HepG2 (cell line): ENCODE measurements around the gene ZMYND8. TPM values are rescaled to one million over a fixed set of nuclear protein-coding genes. Genes with fewer than 3 reads are reported as not detected.

ENCODE experiments used
- CCDC6 ChIP-seq: sonication (generic); formaldehyde crosslinking; IDR thresholded peaks from 2 replicates; pipeline ENCODE4 v1.8.1; 2022; ENCODE audit warnings: mild to moderate bottlenecking, missing genetic modification reagents, moderate library complexity
- DR1 ChIP-seq: sonication (generic); formaldehyde crosslinking; IDR thresholded peaks from 2 replicates; pipeline ENCODE4 v1.8.0; 2021; ENCODE audit warnings: mild to moderate bottlenecking, missing genetic modification reagents, inconsistent platforms
- ELF4 ChIP-seq: sonication (generic); formaldehyde crosslinking; IDR thresholded peaks from 2 replicates; pipeline ENCODE4 v1.5.0; 2020; ENCODE audit warnings: missing genetic modification reagents, mild to moderate bottlenecking, moderate library complexity, borderline replicate concordance
- GZF1 ChIP-seq: sonication (generic); formaldehyde crosslinking; IDR thresholded peaks from 2 replicates; pipeline ENCODE4 v1.5.1; 2020; ENCODE audit warnings: mild to moderate bottlenecking, missing genetic modification reagents
- KDM6A ChIP-seq: IDR thresholded peaks from 2 replicates; pipeline ENCODE4 v1.6.1; 2016; ENCODE audit warnings: low read depth
- KLF13 ChIP-seq: sonication (generic); formaldehyde crosslinking; IDR thresholded peaks from 2 replicates; pipeline ENCODE4 v1.4.0; 2020; ENCODE audit warnings: mild to moderate bottlenecking, missing genetic modification reagents
- MTA3 ChIP-seq: sonication (generic); formaldehyde crosslinking; IDR thresholded peaks from 2 replicates; pipeline ENCODE4 v1.4.0; 2020; ENCODE audit warnings: missing genetic modification reagents
- PHF8 ChIP-seq: sonication (generic); formaldehyde crosslinking; IDR thresholded peaks from 2 replicates; pipeline ENCODE4 v1.5.0; 2020; ENCODE audit warnings: missing genetic modification reagents
- RXRB ChIP-seq: IDR thresholded peaks from 2 replicates; pipeline ENCODE4 v1.6.1; 2016; ENCODE audit warnings: borderline replicate concordance, missing genetic modification reagents, missing compliant biosample characterization
- SETDB1 ChIP-seq: sonication (generic); formaldehyde crosslinking; IDR thresholded peaks from 2 replicates; pipeline ENCODE4 v1.5.1; 2020; ENCODE audit warnings: missing genetic modification reagents, mild to moderate bottlenecking, borderline replicate concordance
- SOX13 ChIP-seq, 3 experiments: fragments of 450-650 bp in 1 of 3; sonication (generic) in 1 of 3; formaldehyde crosslinking in 1 of 3; IDR thresholded peaks in 2 of 3; conservative IDR thresholded peaks in 1 of 3; 2 replicates each; pipeline versions ENCODE4 v1.5.0 to v1.6.1; 2016 to 2020; ENCODE audit warnings: antibody characterized with exemption in 1 of 3, mild to moderate bottlenecking in 1 of 3, missing compliant biosample characterization in 1 of 3, missing genetic modification reagents in 1 of 3, moderate library complexity in 1 of 3
- YEATS2 ChIP-seq: sonication (generic); formaldehyde crosslinking; IDR thresholded peaks from 2 replicates; pipeline ENCODE4 v1.4.0; 2020; ENCODE audit warnings: missing genetic modification reagents, borderline replicate concordance
- YEATS4 ChIP-seq: sonication (generic); formaldehyde crosslinking; IDR thresholded peaks from 2 replicates; pipeline ENCODE4 v1.4.0; 2020; ENCODE audit warnings: missing genetic modification reagents, borderline replicate concordance
- ZBTB21 ChIP-seq: sonication (generic); formaldehyde crosslinking; IDR thresholded peaks from 2 replicates; pipeline ENCODE4 v1.4.0; 2020; ENCODE audit warnings: missing genetic modification reagents
- ZFP36L1 ChIP-seq: sonication (generic); formaldehyde crosslinking; IDR thresholded peaks from 2 replicates; pipeline ENCODE4 v1.8.0; 2022; ENCODE audit warnings: mild to moderate bottlenecking, missing genetic modification reagents, moderate library complexity
- ZNF562 ChIP-seq: sonication (generic); formaldehyde crosslinking; IDR thresholded peaks from 2 replicates; pipeline ENCODE4 v1.8.0; 2022; ENCODE audit warnings: missing genetic modification reagents, borderline replicate concordance
- ZNF629 ChIP-seq: sonication (generic); formaldehyde crosslinking; conservative IDR thresholded peaks from 2 replicates; pipeline ENCODE4 v1.5.0; 2020; ENCODE audit warnings: missing genetic modification reagents
- ZNF790 ChIP-seq: sonication (generic); formaldehyde crosslinking; IDR thresholded peaks from 2 replicates; pipeline ENCODE4 v1.8.0; 2022; ENCODE audit warnings: missing genetic modification reagents, mild to moderate bottlenecking, borderline replicate concordance
- ZSCAN30 ChIP-seq: sonication (generic); formaldehyde crosslinking; IDR thresholded peaks from 2 replicates; pipeline ENCODE4 v1.5.0; 2020; ENCODE audit warnings: mild to moderate bottlenecking, missing genetic modification reagents
- polyA plus RNA-seq, 8 experiments: library from polyadenylated mRNA; depleted of rRNA in 3 of 8; stranded (reverse) in 7 of 8; unstranded in 1 of 8; fragments of >200 nt; fragmentation: Illumina TruSeq in 4 of 8; extraction: Trizol in 4 of 8; gene quantifications; 2 replicates each; pipeline versions ENCODE4 v1.2.1 to v1.2.3, GENCODE V29; 2011 to 2016; ENCODE audit warnings: low read depth in 4 of 8, missing spikeins in 1 of 8, mixed read lengths in 1 of 8; ENCODE audit not compliant: insufficient read depth in 1 of 8
- total RNA-seq, 5 experiments: library from RNA; depleted of rRNA; stranded (reverse); fragments of >200 nt; fragmentation: Illumina TruSeq; extraction: Trizol; gene quantifications; 2 replicates each; pipeline ENCODE4 v1.2.3, GENCODE V29; 2016; ENCODE audit warnings: low read depth in 1 of 5
- TF ChIP-seq, protein P1 (sequence below): sonication (generic); formaldehyde crosslinking; IDR thresholded peaks from 2 replicates; pipeline ENCODE4 v1.5.1; 2020; ENCODE audit warnings: missing genetic modification reagents, mild to moderate bottlenecking, borderline replicate concordance
- TF ChIP-seq, protein P2 (sequence below): IDR thresholded peaks from 2 replicates; pipeline ENCODE4 v1.6.1; 2016; ENCODE audit warnings: low read depth, missing genetic modification reagents, missing compliant biosample characterization

The ZMYND8 gene
- total and polyA plus RNA-seq, 2 of the 13 experiments (the other 11 are each of a cell fraction or from before 2014, with no cell fraction given): 53.9 to 84.7 TPM

DNA sequence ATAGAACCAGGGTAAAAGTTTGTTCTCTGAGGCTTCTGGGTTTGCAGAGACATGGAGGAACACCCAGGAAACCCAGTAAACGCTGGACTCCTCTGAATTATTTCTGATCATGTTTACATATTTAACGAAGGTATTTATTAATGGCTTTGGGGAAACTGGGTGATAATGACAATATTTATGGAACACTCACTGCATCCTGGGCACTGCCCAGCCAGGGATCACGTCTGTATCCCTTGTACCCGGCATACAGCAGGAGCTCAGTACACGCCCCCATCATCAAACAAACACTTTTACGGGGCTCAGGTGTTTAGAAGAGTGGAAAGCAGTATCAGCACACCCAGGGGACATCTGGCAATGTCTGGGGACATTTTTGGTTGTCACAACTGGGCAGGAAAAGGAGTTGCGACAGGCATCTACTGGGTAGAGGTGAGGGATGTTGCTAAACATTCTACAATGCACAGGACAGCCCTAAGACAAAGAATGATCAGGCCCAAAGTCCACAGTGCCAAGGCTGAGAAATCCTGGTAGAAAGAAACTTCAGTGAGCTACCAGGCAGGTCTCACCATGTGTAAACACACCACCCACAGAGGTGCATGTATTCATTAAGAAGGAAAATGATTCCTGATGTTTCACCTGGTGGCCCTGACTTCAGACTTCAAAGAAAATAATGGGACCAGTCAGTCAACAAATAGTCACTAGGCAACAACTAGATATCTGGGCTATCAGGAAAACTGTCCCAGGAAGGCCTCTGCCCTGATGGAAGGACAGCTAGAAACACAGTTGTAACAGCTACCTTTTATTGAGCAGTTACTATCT is 35.3 kb downstream of the ZMYND8 start (continued):
- TF ChIP-seq DR1 (CRISPR knock-in tag) (no peak; the same call in 1 of the 2 replicates), ZSCAN30 (CRISPR knock-in tag) (no peak), ZNF790 (CRISPR knock-in tag) (no peak), SETDB1 (CRISPR knock-in tag) (no peak), KLF13 (no peak), ZBTB21 (CRISPR knock-in tag) (no peak; the same call in 1 of the 2 replicates), YEATS4 (CRISPR knock-in tag) (no peak), PHF8 (CRISPR knock-in tag) (no peak), KDM6A (CRISPR knock-in tag) (peak; percentile 30; the same call in 1 of the 2 replicates), ZNF562 (CRISPR knock-in tag) (no peak), ZNF629 (no peak), MTA3 (CRISPR knock-in tag) (no peak), YEATS2 (CRISPR knock-in tag) (peak; percentile 52; the same call in 1 of the 2 replicates), RXRB (CRISPR knock-in tag) (peak; percentile 79; the same call in 1 of the 2 replicates), ELF4 (CRISPR knock-in tag) (no peak), SOX13 (IDR thresholded peaks at IDR 0.05) (no peak; the same call in 1 of the 2 replicates), SOX13 (CRISPR knock-in tag; conservative IDR thresholded peaks at IDR 0.05 in 1 of 2, IDR thresholded peaks at IDR 0.05 in 1 of 2) (peak in 1 of 2 experiments; percentile 95; a peak in 2 of 4 replicates), ZFP36L1 (no peak), CCDC6 (CRISPR knock-in tag) (no peak), GZF1 (CRISPR knock-in tag) (no peak)
- TF ChIP-seq, protein P1, sequence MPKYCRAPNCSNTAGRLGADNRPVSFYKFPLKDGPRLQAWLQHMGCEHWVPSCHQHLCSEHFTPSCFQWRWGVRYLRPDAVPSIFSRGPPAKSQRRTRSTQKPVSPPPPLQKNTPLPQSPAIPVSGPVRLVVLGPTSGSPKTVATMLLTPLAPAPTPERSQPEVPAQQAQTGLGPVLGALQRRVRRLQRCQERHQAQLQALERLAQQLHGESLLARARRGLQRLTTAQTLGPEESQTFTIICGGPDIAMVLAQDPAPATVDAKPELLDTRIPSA: no peak
- TF ChIP-seq, protein P2, sequence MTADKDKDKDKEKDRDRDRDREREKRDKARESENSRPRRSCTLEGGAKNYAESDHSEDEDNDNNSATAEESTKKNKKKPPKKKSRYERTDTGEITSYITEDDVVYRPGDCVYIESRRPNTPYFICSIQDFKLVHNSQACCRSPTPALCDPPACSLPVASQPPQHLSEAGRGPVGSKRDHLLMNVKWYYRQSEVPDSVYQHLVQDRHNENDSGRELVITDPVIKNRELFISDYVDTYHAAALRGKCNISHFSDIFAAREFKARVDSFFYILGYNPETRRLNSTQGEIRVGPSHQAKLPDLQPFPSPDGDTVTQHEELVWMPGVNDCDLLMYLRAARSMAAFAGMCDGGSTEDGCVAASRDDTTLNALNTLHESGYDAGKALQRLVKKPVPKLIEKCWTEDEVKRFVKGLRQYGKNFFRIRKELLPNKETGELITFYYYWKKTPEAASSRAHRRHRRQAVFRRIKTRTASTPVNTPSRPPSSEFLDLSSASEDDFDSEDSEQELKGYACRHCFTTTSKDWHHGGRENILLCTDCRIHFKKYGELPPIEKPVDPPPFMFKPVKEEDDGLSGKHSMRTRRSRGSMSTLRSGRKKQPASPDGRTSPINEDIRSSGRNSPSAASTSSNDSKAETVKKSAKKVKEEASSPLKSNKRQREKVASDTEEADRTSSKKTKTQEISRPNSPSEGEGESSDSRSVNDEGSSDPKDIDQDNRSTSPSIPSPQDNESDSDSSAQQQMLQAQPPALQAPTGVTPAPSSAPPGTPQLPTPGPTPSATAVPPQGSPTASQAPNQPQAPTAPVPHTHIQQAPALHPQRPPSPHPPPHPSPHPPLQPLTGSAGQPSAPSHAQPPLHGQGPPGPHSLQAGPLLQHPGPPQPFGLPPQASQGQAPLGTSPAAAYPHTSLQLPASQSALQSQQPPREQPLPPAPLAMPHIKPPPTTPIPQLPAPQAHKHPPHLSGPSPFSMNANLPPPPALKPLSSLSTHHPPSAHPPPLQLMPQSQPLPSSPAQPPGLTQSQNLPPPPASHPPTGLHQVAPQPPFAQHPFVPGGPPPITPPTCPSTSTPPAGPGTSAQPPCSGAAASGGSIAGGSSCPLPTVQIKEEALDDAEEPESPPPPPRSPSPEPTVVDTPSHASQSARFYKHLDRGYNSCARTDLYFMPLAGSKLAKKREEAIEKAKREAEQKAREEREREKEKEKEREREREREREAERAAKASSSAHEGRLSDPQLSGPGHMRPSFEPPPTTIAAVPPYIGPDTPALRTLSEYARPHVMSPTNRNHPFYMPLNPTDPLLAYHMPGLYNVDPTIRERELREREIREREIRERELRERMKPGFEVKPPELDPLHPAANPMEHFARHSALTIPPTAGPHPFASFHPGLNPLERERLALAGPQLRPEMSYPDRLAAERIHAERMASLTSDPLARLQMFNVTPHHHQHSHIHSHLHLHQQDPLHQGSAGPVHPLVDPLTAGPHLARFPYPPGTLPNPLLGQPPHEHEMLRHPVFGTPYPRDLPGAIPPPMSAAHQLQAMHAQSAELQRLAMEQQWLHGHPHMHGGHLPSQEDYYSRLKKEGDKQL: peak; percentile 69; the same call in 1 of the 2 replicates
